Stimulated activated CD8-positive, alpha-beta memory T cell treated with anti-CD3 and anti-CD28 coated beads, Interleukin-15, amount 100 ng/mL, for 4 hours (primary cell): Measurements from ENCODE around the gene DCAF5.
"Not testable (repeated sequence)": the region's sequence is repeated elsewhere in the genome, so short reads cannot be mapped to it uniquely, and the experiment has no call there.

ENCODE experiments used
- DNase-seq, 2 donors: peaks; one replicate each; pipeline ENCODE4 v3.0.0-alpha.2; 2020; ENCODE audit warnings: low read depth in 2 of 2

Gene DCAF5

GRCh38 chr14:69073915-69074314 is 79.0 kb downstream of the DCAF5 start:
- no peak for DNase-seq

DNA sequence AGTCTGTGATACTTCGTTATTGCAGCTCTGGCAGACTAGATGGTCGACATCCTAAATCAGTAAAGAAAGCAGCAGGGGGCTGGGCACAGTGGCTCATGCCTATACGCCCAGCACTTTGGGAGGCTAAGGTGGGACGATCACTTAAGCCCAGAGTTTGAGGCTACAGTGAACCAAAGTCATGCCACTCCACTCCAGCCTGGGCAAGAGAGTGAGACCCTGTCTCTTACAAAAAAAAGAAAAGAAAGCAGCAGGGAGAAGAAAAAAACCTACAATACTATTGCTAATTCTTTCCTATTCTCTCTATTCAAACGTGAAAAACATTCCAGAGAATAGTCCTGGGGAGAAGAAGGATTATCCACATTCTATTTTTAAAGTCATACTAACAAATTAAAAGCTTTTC is 79.5 kb downstream of the DCAF5 start:
- no peak for DNase-seq

- DNase-seq, result no peak
These were observed 80.3 kb downstream of the DCAF5 start for GRCh38 chr14:69072584-69072983.

GRCh38 chr14:69068744-69069421 is 84.0 kb downstream of the DCAF5 start:
- no peak for DNase-seq

- no peak for DNase-seq
These were observed 86.3 kb downstream of the DCAF5 start for GRCh38 chr14:69066396-69067171.

DNA sequence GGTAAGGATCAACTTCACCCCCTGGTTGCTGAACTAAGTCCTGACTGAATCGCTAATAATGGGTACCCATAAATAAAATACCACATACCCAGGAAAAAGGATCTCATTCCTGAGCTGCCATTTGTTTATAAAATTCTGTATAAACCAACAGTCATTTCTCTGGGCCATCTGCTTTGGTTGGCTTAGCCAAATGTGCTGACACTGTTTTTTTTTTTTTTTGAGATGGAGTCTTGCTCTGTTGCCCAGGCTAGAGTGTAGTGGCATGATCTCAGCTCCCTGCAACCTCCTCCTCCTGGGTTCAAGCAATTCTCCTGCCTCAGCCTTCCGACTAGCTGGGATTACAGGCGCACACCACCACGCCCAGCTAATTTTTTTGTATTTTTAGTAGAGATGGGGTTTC is 87.0 kb downstream of the DCAF5 start:
- DNase-seq, result not testable (repeated sequence)

GRCh38 chr14:69064596-69064995 is 88.3 kb downstream of the DCAF5 start:
- no peak for DNase-seq

GRCh38 chr14:69059658-69060623 is 93.0 kb downstream of the DCAF5 start:
- no peak for DNase-seq

GRCh38 chr14:69055999-69056788 is 96.7 kb downstream of the DCAF5 start:
- DNase-seq, result no peak

GRCh38 chr14:69055125-69055524 is 97.8 kb downstream of the DCAF5 start:
- no peak for DNase-seq

DNA sequence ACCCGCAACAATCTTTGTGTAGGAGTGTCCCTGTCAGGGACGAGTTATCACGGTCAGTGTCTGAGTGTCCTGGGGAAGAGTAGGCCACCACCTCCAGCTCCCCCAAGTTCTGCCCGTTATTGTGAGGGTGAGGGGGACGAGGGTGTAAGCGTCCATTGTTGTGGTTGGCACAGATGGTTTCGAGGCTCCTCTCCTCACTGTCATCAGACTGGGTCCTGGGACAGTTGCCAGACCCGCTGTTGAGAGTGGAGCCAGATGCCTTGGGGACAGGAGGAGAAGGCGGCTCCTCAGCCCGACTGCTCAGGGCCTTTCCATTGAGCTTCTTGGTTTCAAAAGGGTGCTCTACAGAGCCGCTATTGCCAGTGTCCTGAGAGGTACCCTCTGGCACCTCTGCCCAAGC is 98.9 kb downstream of the DCAF5 start:
- no peak for DNase-seq

DNA sequence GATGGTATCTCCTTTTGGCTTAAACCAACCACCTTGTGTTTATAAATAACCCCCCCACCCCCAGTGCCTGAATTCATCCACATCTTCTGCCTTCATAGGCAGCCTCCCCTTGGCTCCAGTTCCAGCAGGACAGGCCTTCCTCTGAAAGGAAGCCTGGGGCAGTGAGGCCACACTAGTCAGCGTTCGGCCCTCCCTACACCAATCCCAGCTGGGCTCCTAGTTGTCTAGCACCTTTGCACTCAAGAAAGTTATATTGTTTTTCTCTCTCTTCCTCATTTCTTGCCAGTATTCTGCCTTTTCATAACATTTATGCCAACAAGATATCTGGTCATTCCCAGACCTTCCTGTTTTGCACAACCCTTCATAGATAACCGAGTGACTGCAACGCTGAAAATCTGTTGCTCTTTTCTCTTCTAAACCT is 100.7 kb downstream of the DCAF5 start:
- no peak for DNase-seq

DNA sequence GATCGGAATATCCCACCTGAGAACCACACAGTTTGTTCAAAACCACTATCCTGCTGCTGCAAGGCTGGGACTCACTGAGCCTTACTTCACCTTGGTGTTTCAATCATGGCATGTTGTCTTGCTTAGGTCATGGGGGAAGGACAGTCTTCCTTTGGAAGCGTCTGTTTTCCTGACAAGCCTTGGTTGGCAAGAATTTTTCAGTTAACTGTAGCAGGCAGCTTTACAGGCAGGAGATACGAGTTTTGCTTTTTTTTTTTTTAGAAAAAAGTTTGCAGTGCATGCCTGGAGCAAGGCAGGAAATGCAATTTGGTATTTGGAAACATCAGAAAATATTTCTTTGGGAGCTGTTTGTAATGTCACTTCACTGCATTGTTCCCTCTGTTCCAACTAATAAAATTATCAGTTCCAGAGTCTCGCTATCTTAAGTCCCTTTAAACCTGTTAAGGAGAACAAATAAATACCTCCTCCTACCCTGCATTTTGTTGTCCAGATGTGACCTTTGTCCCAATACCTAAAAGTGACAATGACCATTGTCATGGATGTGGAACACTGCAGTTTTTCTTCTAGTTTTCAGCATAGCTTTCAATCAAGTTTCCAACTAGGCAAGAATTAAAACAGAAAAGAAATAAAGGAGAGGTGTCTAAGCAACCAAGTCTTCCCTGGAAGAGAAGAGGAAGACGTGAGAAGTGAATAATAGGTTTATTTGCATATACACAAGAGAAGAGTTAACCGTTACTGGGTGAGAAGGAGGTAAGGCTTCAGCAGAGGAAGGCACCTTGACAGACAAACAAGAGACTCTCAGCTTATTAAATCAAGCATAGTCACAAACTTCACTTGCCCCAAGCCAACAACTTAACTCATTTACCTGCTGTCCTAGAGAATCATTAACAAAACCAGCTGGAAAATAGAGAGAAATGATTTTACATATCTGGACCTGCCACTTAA is 102.4 kb downstream of the DCAF5 start:
- DNase-seq, result no peak

DNA sequence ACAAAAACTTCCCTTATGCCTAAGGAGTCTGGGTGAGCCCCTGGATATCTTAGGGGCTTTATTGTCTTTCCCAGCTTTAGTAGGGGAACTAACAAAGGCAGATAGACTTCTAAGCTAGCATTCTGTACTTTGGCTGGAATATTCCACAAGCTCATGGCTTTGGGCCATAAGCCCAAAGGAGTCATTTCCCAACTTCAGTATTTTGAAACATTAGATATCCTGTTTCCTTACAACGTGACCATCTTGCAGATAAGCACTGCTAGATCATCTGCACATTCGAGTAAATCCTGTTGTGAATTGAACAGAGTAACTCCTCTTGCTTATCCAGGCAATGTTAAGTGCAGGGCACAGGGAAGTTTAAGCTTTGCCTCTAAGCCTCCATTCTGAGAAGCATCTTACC is 103.2 kb downstream of the DCAF5 start:
- no peak for DNase-seq

GRCh38 chr14:69048456-69048855 is 104.5 kb downstream of the DCAF5 start:
- DNase-seq, result no peak

- DNase-seq, result no peak
These were observed 105.7 kb downstream of the DCAF5 start for GRCh38 chr14:69047255-69047654.

GRCh38 chr14:69046476-69046860 is 106.5 kb downstream of the DCAF5 start:
- no peak for DNase-seq

DNA sequence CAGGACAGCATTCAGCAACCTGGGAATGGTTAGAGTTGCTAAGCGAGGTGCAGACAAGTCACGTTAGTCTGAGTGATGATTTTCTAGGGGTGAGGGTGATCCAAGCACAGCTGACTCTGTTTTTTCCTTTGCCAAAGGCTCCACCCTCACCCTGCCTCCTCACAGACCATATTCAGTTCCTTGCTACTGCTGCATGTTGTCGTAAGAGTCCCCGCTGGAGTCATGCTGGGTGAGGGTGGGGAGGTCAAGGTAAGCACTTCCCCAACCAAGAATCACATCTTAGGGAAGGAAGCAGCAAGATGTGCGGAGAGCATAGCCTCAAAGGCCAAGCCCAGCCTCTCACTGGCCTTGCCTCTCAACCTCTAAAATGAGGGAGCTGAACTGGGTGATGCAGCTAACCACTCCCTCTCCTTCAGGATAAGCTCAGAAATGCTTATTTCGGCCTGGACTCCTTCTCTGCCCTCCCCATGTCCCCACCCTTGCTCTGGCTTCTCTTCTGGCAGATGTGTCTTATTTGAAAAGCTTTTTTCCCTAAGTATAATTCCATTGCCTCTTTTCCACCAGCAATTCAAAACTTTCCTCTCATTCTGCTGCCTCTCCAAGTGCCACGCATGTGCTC is 107.0 kb downstream of the DCAF5 start:
- no peak for DNase-seq

DNA sequence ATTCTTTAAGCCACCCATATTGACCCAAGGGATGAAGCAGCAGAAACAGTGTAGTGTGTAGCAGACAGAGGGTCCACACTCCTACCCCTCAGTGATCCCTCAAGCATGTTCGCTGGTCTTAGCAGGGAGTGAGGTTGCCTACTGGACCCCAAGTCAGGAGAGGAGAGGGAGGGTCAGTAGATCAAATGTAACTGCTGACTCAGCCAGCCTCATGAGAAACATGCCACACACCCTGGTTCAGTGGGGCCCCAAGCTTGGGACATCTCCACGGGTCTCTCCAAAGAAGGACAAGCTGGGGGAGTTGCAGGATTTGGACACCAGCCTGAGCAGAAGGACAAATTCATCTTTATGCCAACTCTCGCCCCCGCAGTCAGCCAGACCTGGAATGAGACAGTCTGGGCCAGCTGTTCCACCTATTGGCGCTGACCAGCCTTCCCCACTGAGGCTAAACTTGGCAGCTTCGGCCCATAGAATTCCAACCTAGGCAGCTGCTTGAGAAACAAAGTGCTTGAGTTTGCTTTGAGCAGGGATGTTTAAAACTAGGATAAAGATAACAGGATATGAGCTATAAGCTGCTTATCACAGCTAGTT is 107.9 kb downstream of the DCAF5 start:
- DNase-seq, result no peak
